ENCODE measurements around the gene FBLN1.
"Not testable (repeated sequence)": the region's sequence is repeated elsewhere in the genome, so short reads cannot be mapped to it uniquely, and the experiment has no call there.

Gene FBLN1

GRCh38 chr22:45542001-45542520 lies 39.4 kb downstream of the FBLN1 start:
- no peak for ATAC-seq
- TF ChIP-seq TCF4 (CRISPR knock-in tag; IDR thresholded peaks at IDR 0.05; ENCODE audit: borderline replicate concordance) (no peak), RARB (CRISPR knock-in tag; IDR thresholded peaks at IDR 0.05) (no peak), ZFP30 (CRISPR knock-in tag; IDR thresholded peaks at IDR 0.05) (no peak), GLIS3 (CRISPR knock-in tag; IDR thresholded peaks at IDR 0.05) (no peak), ISL1 (CRISPR knock-in tag; IDR thresholded peaks at IDR 0.05) (no peak), ARNTL (CRISPR knock-in tag; IDR thresholded peaks at IDR 0.05; ENCODE audit: borderline replicate concordance, low read depth) (no peak), CREB5 (CRISPR knock-in tag; IDR thresholded peaks at IDR 0.05; ENCODE audit: low read depth) (no peak), CSDC2 (CRISPR knock-in tag; IDR thresholded peaks at IDR 0.05) (no peak), ESRRG (CRISPR knock-in tag; IDR thresholded peaks at IDR 0.05) (no peak), POU6F1 (CRISPR knock-in tag; IDR thresholded peaks at IDR 0.05; ENCODE audit: borderline replicate concordance, low read depth) (no peak), ZFP3 (CRISPR knock-in tag; IDR thresholded peaks at IDR 0.05) (no peak), ZNF70 (CRISPR knock-in tag; IDR thresholded peaks at IDR 0.05) (no peak), BACH2 (CRISPR knock-in tag; IDR thresholded peaks at IDR 0.05; ENCODE audit: borderline replicate concordance) (no peak), TOX (CRISPR knock-in tag; IDR thresholded peaks at IDR 0.05; ENCODE audit: borderline replicate concordance) (no peak), ZNF565 (CRISPR knock-in tag; conservative IDR thresholded peaks at IDR 0.05; ENCODE audit: low read depth) (no peak)

GRCh38 chr22:45542736-45543135 lies 40.1 kb downstream of the FBLN1 start:
- not testable (repeated sequence) for ATAC-seq

GRCh38 chr22:45543243-45543642 lies 40.6 kb downstream of the FBLN1 start:
- TF ChIP-seq ZC3H10 (CRISPR knock-in tag; IDR thresholded peaks at IDR 0.05) (no peak), PPARA (CRISPR knock-in tag; IDR thresholded peaks at IDR 0.05; ENCODE audit: borderline replicate concordance) (no peak), ZFP3 (CRISPR knock-in tag; IDR thresholded peaks at IDR 0.05) (no peak), TOX (CRISPR knock-in tag; IDR thresholded peaks at IDR 0.05; ENCODE audit: borderline replicate concordance) (no peak), CSRNP3 (CRISPR knock-in tag; IDR thresholded peaks at IDR 0.05) (no peak), ESRRG (CRISPR knock-in tag; IDR thresholded peaks at IDR 0.05) (no peak), ZNF8 (CRISPR knock-in tag; IDR thresholded peaks at IDR 0.05) (no peak), POU6F1 (CRISPR knock-in tag; IDR thresholded peaks at IDR 0.05; ENCODE audit: borderline replicate concordance, low read depth) (no peak), ARNTL (CRISPR knock-in tag; IDR thresholded peaks at IDR 0.05; ENCODE audit: borderline replicate concordance, low read depth) (no peak), ZNF565 (CRISPR knock-in tag; conservative IDR thresholded peaks at IDR 0.05; ENCODE audit: low read depth) (no peak), CREB5 (CRISPR knock-in tag; IDR thresholded peaks at IDR 0.05; ENCODE audit: low read depth) (no peak), RARB (CRISPR knock-in tag; IDR thresholded peaks at IDR 0.05) (no peak), BACH2 (CRISPR knock-in tag; IDR thresholded peaks at IDR 0.05; ENCODE audit: borderline replicate concordance) (no peak), SNAI2 (CRISPR knock-in tag; IDR thresholded peaks at IDR 0.05) (no peak), CSDC2 (CRISPR knock-in tag; IDR thresholded peaks at IDR 0.05) (no peak), TCF4 (CRISPR knock-in tag; IDR thresholded peaks at IDR 0.05; ENCODE audit: borderline replicate concordance) (no peak), GLIS3 (CRISPR knock-in tag; IDR thresholded peaks at IDR 0.05) (no peak), PATZ1 (CRISPR knock-in tag; IDR thresholded peaks at IDR 0.05; ENCODE audit: borderline replicate concordance) (no peak), ISL1 (CRISPR knock-in tag; IDR thresholded peaks at IDR 0.05) (no peak)
- ATAC-seq, result no peak
